Measurements from ENCODE around the gene PDF.

The PDF gene

GRCh38 chr16:69283851-69284250, 46.5 kb downstream of the PDF start:
- no peak for DNase-seq (ENCODE audit: low read depth in 1 of 2, low spot score in 1 of 2)

GRCh38 chr16:69277413-69277812, 53.0 kb downstream of the PDF start:
- DNase-seq (ENCODE audit: low read depth in 1 of 2, low spot score in 1 of 2), result no peak

Measured in stimulated activated CD4-positive, alpha-beta T cell treated with anti-CD3 and anti-CD28 coated beads, Interleukin-15, amount 100 ng/mL, for 1 hour (primary cell).